CD14-positive monocyte (primary cell): Measurements from ENCODE around the gene IL34. TPM values are rescaled to one million over a fixed set of nuclear protein-coding genes. Genes with fewer than 3 reads are reported as not detected.

Source experiments
- DNase-seq, 3 donors: peaks; one replicate each; pipeline ENCODE4 v3.0.0-alpha.2; 2011 to 2022
- H2AFZ ChIP-seq: 2 replicates; pipeline ENCODE4 v1.6.0; 2012; ENCODE audit warnings: mild to moderate bottlenecking, low read depth, low read length, inconsistent platforms; ENCODE audit not compliant: insufficient read depth, poor library complexity, severe bottlenecking
- H3K27ac ChIP-seq, 2 donors: 1 replicate in 1 of 2; 2 replicates in 1 of 2; pipeline ENCODE4 v1.5.1; 2012 to 2013; ENCODE audit warnings: low read length in 2 of 2, control low read depth in 1 of 2, inconsistent platforms in 1 of 2, low read depth in 1 of 2, mild to moderate bottlenecking in 1 of 2
- H3K27me3 ChIP-seq, 2 donors: one replicate each; pipeline versions ENCODE4 v1.6.0 to v1.6.1; 2011 to 2013; ENCODE audit warnings: low read length in 2 of 2; ENCODE audit not compliant: control insufficient read depth in 2 of 2, insufficient read depth in 2 of 2
- H3K36me3 ChIP-seq, 2 donors: replicated peaks in 1 of 2; 1 replicate in 1 of 2; 2 replicates in 1 of 2; pipeline versions ENCODE4 v1.5.1 to v1.6.1; 2012 to 2013; ENCODE audit warnings: low read length in 2 of 2, control low read depth in 1 of 2, inconsistent platforms in 1 of 2, mild to moderate bottlenecking in 1 of 2; ENCODE audit not compliant: insufficient read depth in 2 of 2, control insufficient read depth in 1 of 2
- H3K4me1 ChIP-seq, 2 donors: 1 replicate in 1 of 2; 2 replicates in 1 of 2; pipeline versions ENCODE4 v1.5.1 to v1.6.1; 2012 to 2013; ENCODE audit warnings: low read length in 2 of 2, control low read depth in 1 of 2, inconsistent platforms in 1 of 2, mild to moderate bottlenecking in 1 of 2, moderate library complexity in 1 of 2; ENCODE audit not compliant: insufficient read depth in 2 of 2, control insufficient read depth in 1 of 2
- H3K4me2 ChIP-seq: replicated peaks from 2 replicates; pipeline ENCODE3; 2012; ENCODE audit warnings: low read length, moderate library complexity, mild to moderate bottlenecking; ENCODE audit not compliant: poor library complexity, severe bottlenecking; ENCODE audit errors: extremely low read depth
- H3K4me3 ChIP-seq, 3 experiments: fragments of 200-600 bp in 1 of 3; sonication (generic) in 1 of 3; replicated peaks in 1 of 3; 1 replicate in 2 of 3; 2 replicates in 1 of 3; pipeline ENCODE4 v1.5.1; 2011 to 2013; ENCODE audit warnings: low read length in 3 of 3, mild to moderate bottlenecking in 3 of 3, control low read depth in 2 of 3, low read depth in 2 of 3, inconsistent platforms in 1 of 3, moderate library complexity in 1 of 3
- H3K79me2 ChIP-seq: 2 replicates; pipeline ENCODE4 v1.6.0; 2012; ENCODE audit warnings: mild to moderate bottlenecking, control low read depth, inconsistent platforms, low read length, moderate library complexity; ENCODE audit not compliant: insufficient read depth
- H3K9ac ChIP-seq: 2 replicates; pipeline ENCODE4 v1.6.0; 2017; ENCODE audit warnings: low read length, mild to moderate bottlenecking; ENCODE audit not compliant: insufficient read depth, poor library complexity, severe bottlenecking
- H3K9me3 ChIP-seq, 2 donors: replicated peaks in 1 of 2; 1 replicate in 1 of 2; 2 replicates in 1 of 2; pipeline versions ENCODE4 v1.5.1 to v1.6.1; 2012 to 2013; ENCODE audit warnings: low read length in 2 of 2, control low read depth in 1 of 2; ENCODE audit not compliant: control insufficient read depth in 1 of 2, insufficient read depth in 1 of 2
- H4K20me1 ChIP-seq: 2 replicates; pipeline ENCODE4 v1.6.0; 2012; ENCODE audit warnings: mild to moderate bottlenecking, low read length, control low read depth, moderate library complexity; ENCODE audit not compliant: insufficient read depth
- H3K27ac Mint-ChIP-seq, 7 donors: one replicate each; pipeline ENCODE4 v1.8.0; 2020; ENCODE audit warnings: mild to moderate bottlenecking in 7 of 7, mixed read lengths in 7 of 7, moderate library complexity in 6 of 7, inconsistent platforms in 2 of 7
- H3K27me3 Mint-ChIP-seq, 3 donors: one replicate each; pipeline ENCODE4 v1.8.0; 2021 to 2022; ENCODE audit warnings: low read depth in 3 of 3, mild to moderate bottlenecking in 3 of 3, mixed read lengths in 3 of 3, moderate library complexity in 3 of 3, inconsistent platforms in 1 of 3
- H3K36me3 Mint-ChIP-seq, 2 donors: one replicate each; pipeline ENCODE4 v1.8.0; 2020; ENCODE audit warnings: mixed read lengths in 2 of 2, inconsistent platforms in 1 of 2, mild to moderate bottlenecking in 1 of 2
- H3K4me1 Mint-ChIP-seq: one replicate; pipeline ENCODE4 v1.8.0; 2020; ENCODE audit warnings: mild to moderate bottlenecking, mixed read lengths
- H3K4me3 Mint-ChIP-seq, 2 donors: one replicate each; pipeline ENCODE4 v1.8.0; 2020; ENCODE audit warnings: mild to moderate bottlenecking in 2 of 2, mixed read lengths in 2 of 2, moderate library complexity in 1 of 2
- H3K9me3 Mint-ChIP-seq, 7 donors: one replicate each; pipeline ENCODE4 v1.8.0; 2020 to 2022; ENCODE audit warnings: mixed read lengths in 7 of 7, mild to moderate bottlenecking in 6 of 7, moderate library complexity in 6 of 7, inconsistent platforms in 2 of 7
- CTCF ChIP-seq: fragments of 200-600 bp; IDR thresholded peaks from one replicate; pipeline ENCODE4 v1.8.0; 2022; ENCODE audit warnings: antibody characterized with exemption, mild to moderate bottlenecking
- WGBS: methylation state at CpG from one replicate; pipeline ENCODE4 v1.1.5; 2013; ENCODE audit warnings: missing lambda C conversion rate; ENCODE audit not compliant: insufficient coverage; 5-methylcytosine and 5-hydroxymethylcytosine counted together
- intact Hi-C, 2 donors: fragments of 100-400 bp; cut with micrococcal nuclease; formaldehyde crosslinking; loops; one replicate each; pipeline versions ENCODE4 v1.15.0 to v1.15.1; 2023
- polyA plus RNA-seq, 3 donors: library from polyadenylated mRNA; depleted of rRNA in 1 of 3; unstranded in 2 of 3; stranded (reverse) in 1 of 3; fragments of 300-500 nt in 2 of 3; fragments of >200 nt in 1 of 3; fragmentation: Illumina TruSeq in 2 of 3; gene quantifications; 1 replicate in 2 of 3; 2 replicates in 1 of 3; pipeline ENCODE4 v1.2.3, GENCODE V29; 2012 to 2021

Gene IL34
- polyA plus RNA-seq, 3 donors, result not detected

GRCh38 chr16:70685061-70685937 lies 38.9 kb downstream of the IL34 start:
- H3K27me3 ChIP-seq, result peaks cover 4 to 21% of the 10 kb centered on the region in 2 donors
- H3K79me2 ChIP-seq, result no peaks in the 10 kb centered on the region
- H3K9me3 Mint-ChIP-seq, result peaks cover 0 to 3% (median 2%) of the 10 kb centered on the region in 7 donors
- no peaks in the 10 kb centered on the region for H3K9me3 ChIP-seq
- no peak overlapping the region for H2AFZ ChIP-seq
- no peak overlapping the region for H3K27ac ChIP-seq
- intact Hi-C loops, result no loop called here
- peaks cover 3 to 8% of the 10 kb centered on the region in 2 donors for H3K36me3 ChIP-seq
- peaks cover 8% of the 10 kb centered on the region for H3K4me1 Mint-ChIP-seq
- H4K20me1 ChIP-seq, result peaks cover 10% of the 10 kb centered on the region
- H3K27ac Mint-ChIP-seq, result no peak overlapping the region
- H3K4me1 ChIP-seq, result peaks cover 4 to 10% of the 10 kb centered on the region in 2 donors
- H3K36me3 Mint-ChIP-seq, result peaks cover 11 to 28% of the 10 kb centered on the region in 2 donors
- no peak for DNase-seq
- WGBS, result under 1% methylated on average over 87 of the region's 90 CpGs
- no peak for TF ChIP-seq CTCF
- no peak overlapping the region for H3K4me3 ChIP-seq
- H3K4me2 ChIP-seq, result peak overlapping the region; percentile 42
- peak overlapping the region in 1 of 2 donors; percentile 78 for H3K4me3 Mint-ChIP-seq
- H3K27me3 Mint-ChIP-seq, result peaks cover 15 to 32% (median 19%) of the 10 kb centered on the region in 3 donors
- no peak overlapping the region for H3K9ac ChIP-seq

- H3K4me1 ChIP-seq, result peaks cover 4 to 10% of the 10 kb centered on the region in 2 donors
- H3K9me3 ChIP-seq, result no peaks in the 10 kb centered on the region
- no peak within 1 kb of the TSS for H2AFZ ChIP-seq
- Mint-ChIP-seq H3K4me1 (peaks cover 8% of the 10 kb centered on the region), H3K27ac (peak within 1 kb of the TSS in 1 of 7 donors; percentile 35), H3K36me3 (peaks cover 12 to 28% of the 10 kb centered on the region in 2 donors), H3K9me3 (peaks cover 0 to 3% (median 2%) of the 10 kb centered on the region in 7 donors), H3K4me3 (peak within 1 kb of the TSS; percentile 71 to 83), H3K27me3 (peaks cover 15 to 32% (median 19%) of the 10 kb centered on the region in 3 donors)
- no peak for TF ChIP-seq CTCF
- no peak within 1 kb of the TSS for H3K9ac ChIP-seq
- no peaks in the 10 kb centered on the region for H3K79me2 ChIP-seq
- peaks cover 4 to 12% of the 10 kb centered on the region in 2 donors for H3K36me3 ChIP-seq
- H3K27me3 ChIP-seq, result peaks cover 4 to 21% of the 10 kb centered on the region in 2 donors
- intact Hi-C loops, result no loop called here
- no peak for DNase-seq
- no peak within 1 kb of the TSS for H3K27ac ChIP-seq
- no peak within 1 kb of the TSS for H3K4me3 ChIP-seq
- H4K20me1 ChIP-seq, result peaks cover 10% of the 10 kb centered on the region
- peak within 1 kb of the TSS; percentile 45 for H3K4me2 ChIP-seq
- WGBS, result under 1% methylated on average over 71 of the region's 72 CpGs
Measured at GRCh38 chr16:70685938-70686375, 39.6 kb downstream of the IL34 start, which contains the start of gene MTSS2. Gene MTSS2 (minus strand): TSS chr16:70686053. CDS start chr16:70685791, 262 bp downstream.
